ENCODE data around the gene WBP1L. TPM values are rescaled to one million over a fixed set of nuclear protein-coding genes. Genes with fewer than 3 reads are reported as not detected.
"Not testable (repeated sequence)": the region's sequence is repeated elsewhere in the genome, so short reads cannot be mapped to it uniquely, and the experiment has no call there.

WBP1L gene
- total RNA-seq, 6 experiments from 2014 or later: 34.9 to 40.7 (median 38.6) TPM

DNA sequence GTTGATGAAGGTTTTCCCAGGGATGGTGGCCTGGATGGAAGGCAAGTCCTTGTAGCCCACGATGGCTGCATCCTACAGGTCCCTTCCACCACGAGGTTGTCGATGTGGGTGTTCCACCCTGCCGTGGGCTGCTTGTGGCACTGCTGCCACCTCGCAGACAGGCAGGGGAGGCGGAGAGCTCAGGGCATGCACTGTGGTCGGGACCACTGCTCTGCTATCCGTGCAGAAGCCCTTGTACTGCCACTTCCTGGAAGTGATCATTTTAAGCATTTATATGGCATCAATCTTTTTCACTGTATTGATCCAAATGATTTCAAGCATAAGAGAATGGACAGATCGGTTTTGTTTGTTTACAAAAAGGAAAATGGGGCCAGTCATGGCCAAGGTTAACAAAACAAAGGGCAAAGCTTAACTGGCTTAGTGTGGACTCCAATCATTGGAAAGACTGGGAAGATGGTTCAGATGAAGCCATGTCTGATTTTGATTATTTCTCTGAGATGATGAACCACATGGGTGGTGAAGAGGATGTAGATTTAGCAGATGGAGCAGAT is 101.7 kb downstream of the WBP1L start:
- Mint-ChIP-seq H3K4me3 (no peak overlapping the region), H3K27me3 (ENCODE audit: insufficient read depth) (peaks cover 12% of the 10 kb centered on the region), H3K27ac (no peak overlapping the region), H3K36me3 (ENCODE audit: low read depth) (peaks cover 13% of the 10 kb centered on the region), H3K4me1 (ENCODE audit: low read depth) (peaks cover 11% of the 10 kb centered on the region; the same call in 1 of the 2 replicates), H3K9me3 (peaks cover 16% of the 10 kb centered on the region)
- TF ChIP-seq, protein P1, sequence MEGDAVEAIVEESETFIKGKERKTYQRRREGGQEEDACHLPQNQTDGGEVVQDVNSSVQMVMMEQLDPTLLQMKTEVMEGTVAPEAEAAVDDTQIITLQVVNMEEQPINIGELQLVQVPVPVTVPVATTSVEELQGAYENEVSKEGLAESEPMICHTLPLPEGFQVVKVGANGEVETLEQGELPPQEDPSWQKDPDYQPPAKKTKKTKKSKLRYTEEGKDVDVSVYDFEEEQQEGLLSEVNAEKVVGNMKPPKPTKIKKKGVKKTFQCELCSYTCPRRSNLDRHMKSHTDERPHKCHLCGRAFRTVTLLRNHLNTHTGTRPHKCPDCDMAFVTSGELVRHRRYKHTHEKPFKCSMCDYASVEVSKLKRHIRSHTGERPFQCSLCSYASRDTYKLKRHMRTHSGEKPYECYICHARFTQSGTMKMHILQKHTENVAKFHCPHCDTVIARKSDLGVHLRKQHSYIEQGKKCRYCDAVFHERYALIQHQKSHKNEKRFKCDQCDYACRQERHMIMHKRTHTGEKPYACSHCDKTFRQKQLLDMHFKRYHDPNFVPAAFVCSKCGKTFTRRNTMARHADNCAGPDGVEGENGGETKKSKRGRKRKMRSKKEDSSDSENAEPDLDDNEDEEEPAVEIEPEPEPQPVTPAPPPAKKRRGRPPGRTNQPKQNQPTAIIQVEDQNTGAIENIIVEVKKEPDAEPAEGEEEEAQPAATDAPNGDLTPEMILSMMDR (IDR thresholded peaks at IDR 0.05): no peak
- DNase-seq: no peak

DNA sequence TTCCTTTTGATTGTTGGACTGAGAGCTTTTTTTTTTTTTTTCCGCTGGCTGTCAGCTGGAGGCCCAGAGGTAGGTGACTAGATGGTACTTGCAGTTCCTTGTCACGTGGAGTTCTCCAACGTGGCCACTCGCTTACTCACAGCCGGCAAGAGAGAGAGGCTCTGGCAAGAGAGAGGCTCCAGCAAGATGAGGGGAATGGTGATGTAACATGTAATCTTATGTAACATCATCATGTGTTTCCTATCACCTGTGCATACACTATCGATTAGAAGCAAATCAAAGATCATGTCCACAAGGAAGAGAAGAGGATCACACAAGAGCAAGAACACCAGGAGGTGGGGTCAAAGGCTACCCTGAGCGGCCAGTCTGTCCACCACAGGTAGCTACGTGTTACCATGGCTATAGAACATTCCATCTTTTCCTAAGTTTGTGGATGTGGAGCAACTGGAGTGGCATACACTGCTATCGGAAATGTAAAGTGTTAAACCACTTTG is 106.3 kb downstream of the WBP1L start:
- TF ChIP-seq, protein P1 (IDR thresholded peaks at IDR 0.05): no peak
- DNase-seq: no peak

DNA sequence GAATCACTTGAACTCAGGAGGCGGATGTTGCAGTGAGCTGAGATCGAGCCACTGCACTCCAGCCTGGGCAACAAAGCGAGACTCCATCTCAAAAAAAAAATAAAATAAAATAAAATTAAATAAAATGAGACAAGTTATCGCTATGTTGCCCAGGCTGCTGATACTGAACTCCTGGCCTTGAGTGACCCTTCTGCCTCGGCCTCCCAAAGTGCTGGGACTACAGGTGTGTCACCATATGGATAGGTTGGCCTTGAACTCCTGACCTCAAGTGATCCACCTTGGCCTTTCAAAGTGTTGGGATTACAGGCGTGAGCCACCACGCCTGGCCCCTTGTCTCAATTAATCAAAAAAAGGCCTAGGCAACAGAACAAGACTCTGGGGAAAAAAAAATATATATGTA is 109.5 kb downstream of the WBP1L start:
- not testable (repeated sequence) for H3K9me3 Mint-ChIP-seq; H3K27ac Mint-ChIP-seq; H3K4me3 Mint-ChIP-seq; DNase-seq; H3K36me3 Mint-ChIP-seq (ENCODE audit: low read depth); H3K27me3 Mint-ChIP-seq (ENCODE audit: insufficient read depth)
- H3K4me1 Mint-ChIP-seq (ENCODE audit: low read depth): peaks cover 35% of the 10 kb centered on the region

More for the DNA sequence above, 106.3 kb downstream of the WBP1L start:
- no peak overlapping the region for H3K4me3 Mint-ChIP-seq
- H3K36me3 Mint-ChIP-seq (ENCODE audit: low read depth): no peaks in the 10 kb centered on the region
- peaks cover 11% of the 10 kb centered on the region for H3K4me1 Mint-ChIP-seq (ENCODE audit: low read depth)
- H3K27ac Mint-ChIP-seq: no peak overlapping the region
- peaks cover 5% of the 10 kb centered on the region for H3K27me3 Mint-ChIP-seq (ENCODE audit: insufficient read depth)
- no peaks in the 10 kb centered on the region for H3K9me3 Mint-ChIP-seq

DNA sequence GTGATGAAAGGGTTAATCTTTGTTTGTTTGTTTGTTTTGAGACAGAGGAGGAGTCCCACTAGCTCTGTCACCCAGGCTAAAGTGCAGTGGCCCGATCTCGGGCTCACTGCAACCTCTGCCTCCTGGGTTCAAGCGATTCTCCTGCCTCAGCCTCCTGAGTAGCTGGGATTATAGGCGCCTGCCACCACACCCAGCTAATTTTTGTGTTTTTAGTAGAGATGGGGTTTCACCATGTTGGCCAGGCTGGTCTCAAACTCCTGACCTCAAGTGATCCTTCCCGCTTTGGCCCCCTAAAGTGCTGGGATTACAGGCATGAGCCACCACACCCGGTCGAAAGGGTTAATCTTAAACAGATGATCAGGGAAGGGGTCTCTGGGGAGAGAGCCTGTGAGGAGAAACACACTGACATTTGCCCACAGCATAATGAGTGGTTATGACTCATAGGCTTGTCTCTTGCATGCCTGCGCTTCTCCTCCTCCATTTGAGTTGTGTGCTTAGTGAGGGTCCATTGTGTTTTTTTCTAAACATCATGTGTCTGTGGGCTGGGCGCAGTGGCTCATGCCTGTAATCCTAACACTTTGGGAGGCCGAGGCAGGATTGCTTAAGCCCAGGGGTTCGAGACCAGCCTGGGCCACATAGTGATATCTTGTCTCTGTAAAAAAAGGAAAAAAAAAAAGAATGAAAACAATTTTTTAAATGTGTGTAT is 112.1 kb downstream of the WBP1L start:
- peak overlapping the region; percentile 95 for H3K27ac Mint-ChIP-seq

DNA sequence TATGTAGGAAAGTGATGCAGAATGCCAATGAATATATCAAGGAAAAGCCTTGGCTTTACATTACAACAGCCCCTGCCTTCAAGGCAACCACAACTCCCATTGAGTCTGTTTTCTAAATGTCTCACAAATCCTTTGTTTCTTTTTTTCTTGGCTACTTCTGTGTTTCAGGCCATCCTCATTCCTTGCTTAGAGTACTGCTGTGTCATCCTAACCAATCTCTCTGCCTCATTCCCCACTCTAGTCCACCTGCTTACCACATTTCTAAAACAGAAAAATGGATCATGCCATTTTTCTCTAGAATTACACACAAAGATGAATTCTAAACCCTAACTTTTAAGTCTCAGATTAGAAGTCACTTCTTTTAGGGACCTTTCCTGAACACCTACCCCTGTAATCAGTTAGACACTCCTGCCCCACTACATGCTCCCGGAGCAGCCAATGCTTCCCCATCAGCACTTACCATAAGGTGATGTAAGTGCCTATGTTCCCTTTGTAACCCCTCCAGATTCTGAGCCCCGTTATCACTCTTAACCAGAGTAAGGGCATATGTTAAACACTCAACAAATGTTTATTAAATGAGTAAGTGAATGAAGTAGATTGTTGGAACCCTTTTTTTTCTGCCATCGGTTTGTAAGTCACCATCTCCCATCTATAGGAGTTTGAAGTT is 113.1 kb downstream of the WBP1L start:
- TF ChIP-seq, protein P1 (IDR thresholded peaks at IDR 0.05): no peak
- H3K4me3 Mint-ChIP-seq: peak overlapping the region; percentile 2; the same call in 1 of the 2 replicates
- H3K27ac Mint-ChIP-seq: peak overlapping the region; percentile 95
- no peaks in the 10 kb centered on the region; the same call in 1 of the 2 replicates for H3K27me3 Mint-ChIP-seq (ENCODE audit: insufficient read depth)
- peaks cover 7% of the 10 kb centered on the region for H3K36me3 Mint-ChIP-seq (ENCODE audit: low read depth)
- DNase-seq: no peak
- no peaks in the 10 kb centered on the region for H3K9me3 Mint-ChIP-seq
- peaks cover 37% of the 10 kb centered on the region for H3K4me1 Mint-ChIP-seq (ENCODE audit: low read depth)

More for the DNA sequence above, 112.1 kb downstream of the WBP1L start:
- H3K36me3 Mint-ChIP-seq (ENCODE audit: low read depth); H3K27me3 Mint-ChIP-seq (ENCODE audit: insufficient read depth); H3K9me3 Mint-ChIP-seq: not testable (repeated sequence)
- peak; percentile 95 for DNase-seq
- peaks cover 37% of the 10 kb centered on the region for H3K4me1 Mint-ChIP-seq (ENCODE audit: low read depth)
- peak overlapping the region; percentile 78 for H3K4me3 Mint-ChIP-seq

DNA sequence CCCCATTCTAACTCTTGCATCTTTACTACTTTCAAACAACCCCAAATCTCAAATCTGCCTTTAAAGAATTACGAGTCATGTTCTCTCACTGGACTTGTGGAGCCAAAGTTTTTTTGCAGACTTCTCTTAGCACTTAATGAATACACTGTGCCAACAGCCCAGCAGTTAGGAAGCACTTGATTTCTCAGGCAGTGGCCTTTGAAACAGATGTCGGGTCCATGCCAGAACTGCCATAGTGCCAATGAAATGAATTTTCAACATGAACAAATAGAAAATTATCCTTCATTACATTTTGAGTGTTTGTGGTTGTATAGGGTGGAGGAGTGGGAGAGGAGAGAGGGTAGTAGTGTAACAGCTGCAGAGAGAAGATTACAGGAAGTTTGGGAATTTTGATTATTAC is 116.2 kb downstream of the WBP1L start:
- no peak overlapping the region for H3K27ac Mint-ChIP-seq

More for the DNA sequence above, 116.2 kb downstream of the WBP1L start:
- peaks cover 7% of the 10 kb centered on the region for H3K36me3 Mint-ChIP-seq (ENCODE audit: low read depth)
- no peak overlapping the region for H3K4me3 Mint-ChIP-seq
- TF ChIP-seq, protein P1 (IDR thresholded peaks at IDR 0.05): no peak
- no peaks in the 10 kb centered on the region; the same call in 1 of the 2 replicates for H3K27me3 Mint-ChIP-seq (ENCODE audit: insufficient read depth)
- no peaks in the 10 kb centered on the region for H3K9me3 Mint-ChIP-seq
- DNase-seq: no peak
- peaks cover 37% of the 10 kb centered on the region for H3K4me1 Mint-ChIP-seq (ENCODE audit: low read depth)

All from HFFc6 (cell line).